Natural killer cell (primary cell): Measurements from ENCODE around the gene SIRPB2. TPM values are rescaled to one million over a fixed set of nuclear protein-coding genes. Genes with fewer than 3 reads are reported as not detected.
"Not testable (repeated sequence)": the region's sequence is repeated elsewhere in the genome, so short reads cannot be mapped to it uniquely, and the experiment has no call there.

Source experiments
- ATAC-seq, 3 donors: fragments of 150-1000 bp in 2 of 3; fragments of 200-7000 bp in 1 of 3; cut with Tn5 transposase; 1 replicate in 1 of 3; 2 replicates in 2 of 3; pipeline ENCODE4 v1.10.0; 2021; ENCODE audit warnings: mild to moderate bottlenecking in 2 of 3, moderate library complexity in 2 of 3
- DNase-seq, 2 donors: peaks; one replicate each; pipeline versions ENCODE4 v3.0.0 to v3.0.0-alpha.2; 2013 to 2021; ENCODE audit warnings: mixed read lengths in 1 of 2
- H3K27ac ChIP-seq: one replicate; pipeline ENCODE4 v1.5.1; 2013; ENCODE audit warnings: mild to moderate bottlenecking, low read length
- H3K27me3 ChIP-seq: one replicate; pipeline ENCODE4 v1.6.1; 2013; ENCODE audit warnings: low read length; ENCODE audit not compliant: control insufficient read depth, insufficient read depth
- H3K36me3 ChIP-seq: one replicate; pipeline ENCODE4 v1.6.1; 2013; ENCODE audit warnings: low read length; ENCODE audit not compliant: control insufficient read depth, insufficient read depth
- H3K4me1 ChIP-seq: one replicate; pipeline ENCODE4 v1.6.1; 2013; ENCODE audit warnings: low read length; ENCODE audit not compliant: control insufficient read depth, insufficient read depth
- H3K4me3 ChIP-seq: one replicate; pipeline ENCODE4 v1.5.1; 2013; ENCODE audit warnings: low read length
- H3K9me3 ChIP-seq: one replicate; pipeline ENCODE4 v1.6.1; 2013; ENCODE audit warnings: low read length; ENCODE audit not compliant: control insufficient read depth, insufficient read depth
- H3K27ac Mint-ChIP-seq, 2 donors: one replicate each; pipeline ENCODE4 v1.8.0; 2022; ENCODE audit warnings: mild to moderate bottlenecking in 2 of 2, mixed read lengths in 2 of 2, moderate library complexity in 1 of 2
- H3K27me3 Mint-ChIP-seq, 2 donors: one replicate each; pipeline ENCODE4 v1.8.0; 2022; ENCODE audit warnings: low read depth in 2 of 2, mixed read lengths in 2 of 2
- H3K36me3 Mint-ChIP-seq: one replicate; pipeline ENCODE4 v1.8.0; 2022; ENCODE audit warnings: mixed read lengths
- H3K4me1 Mint-ChIP-seq, 2 donors: one replicate each; pipeline ENCODE4 v1.8.0; 2022; ENCODE audit warnings: mixed read lengths in 2 of 2
- H3K4me3 Mint-ChIP-seq: one replicate; pipeline ENCODE4 v1.8.0; 2022; ENCODE audit warnings: mild to moderate bottlenecking, moderate library complexity, mixed read lengths
- H3K9me3 Mint-ChIP-seq, 2 donors: one replicate each; pipeline ENCODE4 v1.8.0; 2022; ENCODE audit warnings: mixed read lengths in 2 of 2
- WGBS: methylation state at CpG from one replicate; pipeline ENCODE4 v1.1.7; 2013; ENCODE audit warnings: missing lambda C conversion rate; ENCODE audit not compliant: insufficient coverage; 5-methylcytosine and 5-hydroxymethylcytosine counted together
- intact Hi-C: fragments of 100-400 bp; cut with micrococcal nuclease; formaldehyde crosslinking; loops from one replicate; pipeline ENCODE4 v1.14.2; 2022
- total RNA-seq, 4 donors: library from RNA; stranded (reverse); fragments of 120-200 nt in 1 of 4; gene quantifications; one replicate each; pipeline versions ENCODE4 v1.2.3 to v1.2.4, GENCODE V29; 2013 to 2022
- TF ChIP-seq, protein P1 (sequence below): fragments of 200-600 bp; IDR thresholded peaks from one replicate; pipeline ENCODE4 v1.8.0; 2022; ENCODE audit warnings: antibody characterized with exemption

Gene SIRPB2
- total RNA-seq, 3 donors from 2014 or later (not counting 1 experiment from before 2014, with no cell fraction given), result 1.1 to 2.2 (median 1.5) TPM

DNA sequence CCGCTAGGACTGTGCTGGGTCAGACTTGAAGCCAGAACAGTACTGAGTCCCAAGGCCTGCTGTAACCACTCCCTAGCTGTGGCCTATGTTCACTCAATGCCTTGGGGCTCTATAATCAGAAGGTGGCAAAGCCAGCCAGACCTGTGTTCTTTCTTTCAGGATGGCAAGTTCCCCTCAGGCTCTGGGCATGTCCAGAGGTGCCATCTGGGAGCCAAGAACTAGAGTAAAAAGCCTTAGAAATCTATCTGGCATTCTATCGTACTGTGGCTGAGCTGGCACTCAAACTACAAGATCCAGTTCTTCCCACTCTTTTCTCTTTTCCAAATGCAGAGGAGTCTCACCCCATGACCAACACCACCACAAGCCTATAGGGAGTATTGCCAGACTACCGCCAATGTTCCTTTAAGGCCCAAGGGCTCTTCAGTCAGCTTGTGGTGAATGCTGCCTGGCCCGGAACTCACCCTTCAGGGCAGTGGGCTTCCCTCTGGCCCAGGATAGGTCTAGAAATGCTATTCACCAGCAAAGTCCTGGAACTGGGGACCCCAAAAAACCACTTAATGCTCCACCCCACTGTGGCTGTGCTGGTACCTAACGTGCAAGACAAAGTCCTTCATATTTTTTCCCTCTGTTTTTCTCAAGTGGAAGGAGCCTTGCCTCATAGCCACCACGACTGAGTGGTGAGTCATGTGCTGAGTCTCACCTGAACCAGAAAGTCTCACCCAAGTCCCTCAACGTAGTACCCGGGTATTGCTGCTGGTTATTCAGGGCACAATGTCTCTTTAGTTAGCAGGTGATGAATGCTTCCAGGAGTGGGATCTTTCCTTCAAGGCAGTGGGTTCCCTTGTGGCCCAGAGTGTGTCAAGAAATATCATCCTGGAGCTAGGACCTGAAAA is 8.6 kb upstream of the SIRPB2 start:
- Mint-ChIP-seq H3K9me3 (no peaks in the 10 kb centered on the region), H3K4me3 (no peak overlapping the region), H3K27me3 (peaks cover 33 to 95% of the 10 kb centered on the region in 2 donors), H3K36me3 (peaks cover 17% of the 10 kb centered on the region), H3K4me1 (peaks cover 4 to 6% of the 10 kb centered on the region in 2 donors), H3K27ac (no peak overlapping the region)
- DNase-seq (no peak), ATAC-seq (no peak)
- TF ChIP-seq, protein P1, sequence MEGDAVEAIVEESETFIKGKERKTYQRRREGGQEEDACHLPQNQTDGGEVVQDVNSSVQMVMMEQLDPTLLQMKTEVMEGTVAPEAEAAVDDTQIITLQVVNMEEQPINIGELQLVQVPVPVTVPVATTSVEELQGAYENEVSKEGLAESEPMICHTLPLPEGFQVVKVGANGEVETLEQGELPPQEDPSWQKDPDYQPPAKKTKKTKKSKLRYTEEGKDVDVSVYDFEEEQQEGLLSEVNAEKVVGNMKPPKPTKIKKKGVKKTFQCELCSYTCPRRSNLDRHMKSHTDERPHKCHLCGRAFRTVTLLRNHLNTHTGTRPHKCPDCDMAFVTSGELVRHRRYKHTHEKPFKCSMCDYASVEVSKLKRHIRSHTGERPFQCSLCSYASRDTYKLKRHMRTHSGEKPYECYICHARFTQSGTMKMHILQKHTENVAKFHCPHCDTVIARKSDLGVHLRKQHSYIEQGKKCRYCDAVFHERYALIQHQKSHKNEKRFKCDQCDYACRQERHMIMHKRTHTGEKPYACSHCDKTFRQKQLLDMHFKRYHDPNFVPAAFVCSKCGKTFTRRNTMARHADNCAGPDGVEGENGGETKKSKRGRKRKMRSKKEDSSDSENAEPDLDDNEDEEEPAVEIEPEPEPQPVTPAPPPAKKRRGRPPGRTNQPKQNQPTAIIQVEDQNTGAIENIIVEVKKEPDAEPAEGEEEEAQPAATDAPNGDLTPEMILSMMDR, result no peak
- Histone ChIP-seq H3K27ac (no peak overlapping the region), H3K36me3 (no peaks in the 10 kb centered on the region), H3K27me3 (peaks cover 9% of the 10 kb centered on the region), H3K4me1 (no peaks in the 10 kb centered on the region), H3K4me3 (no peak overlapping the region), H3K9me3 (no peaks in the 10 kb centered on the region)
- intact Hi-C loops, result no loop called here
- WGBS, result 88% methylated on average over 8 of the region's 8 CpGs

DNA sequence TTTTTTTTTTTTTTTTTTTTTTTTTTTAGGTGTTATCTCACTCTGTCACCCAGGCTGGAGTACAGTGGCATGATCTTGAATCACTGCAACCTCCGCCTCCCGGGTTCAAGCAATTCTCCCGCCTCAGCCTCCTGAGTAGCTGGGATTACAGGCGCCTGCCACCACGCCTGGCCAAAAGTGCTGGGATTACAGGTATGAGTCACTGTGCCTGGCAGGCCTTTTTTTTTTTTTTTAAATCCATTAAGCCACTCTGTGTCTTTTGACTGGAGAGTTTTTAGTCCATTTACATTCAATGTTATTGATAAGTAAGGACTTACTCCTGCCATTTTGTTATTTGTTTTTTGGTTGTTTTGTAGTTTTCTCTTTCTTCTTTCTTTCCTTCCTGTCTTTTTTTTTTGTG is 6.2 kb upstream of the SIRPB2 start:
- 93% methylated on average over 5 of the region's 5 CpGs for WGBS
- H3K9me3 ChIP-seq, H3K4me1 ChIP-seq, H3K36me3 Mint-ChIP-seq, ATAC-seq, H3K36me3 ChIP-seq, H3K27me3 ChIP-seq, intact Hi-C loops, H3K27ac Mint-ChIP-seq, H3K27ac ChIP-seq, DNase-seq, H3K9me3 Mint-ChIP-seq, H3K4me3 ChIP-seq, H3K4me1 Mint-ChIP-seq, H3K4me3 Mint-ChIP-seq: not testable (repeated sequence)
- peaks cover 41 to 97% of the 10 kb centered on the region in 2 donors for H3K27me3 Mint-ChIP-seq

DNA sequence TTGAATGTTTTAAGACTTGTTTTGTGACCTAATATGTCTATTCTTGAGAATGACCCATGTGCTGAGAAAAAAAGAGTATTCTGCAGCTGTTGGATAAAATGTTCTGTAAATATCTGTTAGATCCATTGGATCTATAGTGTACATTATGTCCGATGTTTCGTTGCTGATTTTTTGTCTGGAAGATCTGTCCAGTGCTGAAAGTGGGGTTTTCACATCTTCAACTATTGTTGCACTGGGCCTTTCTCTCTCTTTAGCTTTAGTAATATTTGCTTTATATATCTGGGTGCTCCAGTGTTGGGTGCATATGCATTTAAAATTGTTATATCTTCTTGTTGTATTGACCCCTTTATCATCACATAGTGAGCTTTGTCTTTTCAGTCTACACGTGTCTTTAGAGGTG is 5.7 kb upstream of the SIRPB2 start:
- Mint-ChIP-seq H3K9me3 (no peaks in the 10 kb centered on the region), H3K4me1 (no peaks in the 10 kb centered on the region), H3K27me3 (peaks cover 46 to 93% of the 10 kb centered on the region in 2 donors), H3K36me3 (peaks cover 7% of the 10 kb centered on the region), H3K4me3 (no peak overlapping the region), H3K27ac (no peak overlapping the region)
- no peak overlapping the region for H3K27ac ChIP-seq
- no peak for DNase-seq
- no peak for ATAC-seq
- H3K4me3 ChIP-seq, result no peak overlapping the region
- H3K9me3 ChIP-seq, result no peaks in the 10 kb centered on the region
- no peaks in the 10 kb centered on the region for H3K4me1 ChIP-seq
- H3K36me3 ChIP-seq, result no peaks in the 10 kb centered on the region
- H3K27me3 ChIP-seq, result peaks cover 7% of the 10 kb centered on the region
- TF ChIP-seq, protein P1, result no peak
- intact Hi-C loops, result no loop called here
- 97% methylated on average over 2 of the region's 3 CpGs for WGBS

DNA sequence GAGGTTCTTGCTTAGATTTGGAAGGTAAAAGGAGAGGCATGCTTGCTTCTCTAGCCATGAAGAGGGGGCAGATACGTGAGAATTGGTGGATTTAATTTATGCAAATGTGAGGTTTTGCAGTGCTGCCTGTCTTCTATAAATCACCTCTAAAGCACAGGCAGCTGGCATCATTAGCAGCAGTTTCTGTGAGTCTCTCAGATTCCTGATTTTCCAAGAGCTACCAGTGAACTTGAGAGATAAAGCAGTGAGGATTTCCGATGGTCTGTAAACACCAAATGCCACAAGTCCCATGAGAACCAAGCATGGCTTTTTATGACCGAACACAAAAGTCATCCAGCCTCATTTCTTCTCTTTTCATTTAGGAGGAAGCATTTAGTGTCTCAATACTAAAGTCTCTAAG is 3.2 kb upstream of the SIRPB2 start:
- no peak for ATAC-seq
- no peaks in the 10 kb centered on the region for H3K27me3 ChIP-seq
- H3K27ac ChIP-seq, result no peak overlapping the region
- no peak for DNase-seq
- Mint-ChIP-seq H3K36me3 (peaks cover 7% of the 10 kb centered on the region), H3K4me1 (no peaks in the 10 kb centered on the region), H3K4me3 (no peak overlapping the region), H3K27ac (no peak overlapping the region), H3K27me3 (peaks cover 51 to 89% of the 10 kb centered on the region in 2 donors), H3K9me3 (no peaks in the 10 kb centered on the region)
- intact Hi-C loops, result no loop called here
- WGBS, result 12% methylated on average over 3 of the region's 3 CpGs
- no peaks in the 10 kb centered on the region for H3K9me3 ChIP-seq
- H3K4me3 ChIP-seq, result no peak overlapping the region
- TF ChIP-seq, protein P1, result no peak
- no peaks in the 10 kb centered on the region for H3K36me3 ChIP-seq
- H3K4me1 ChIP-seq, result no peaks in the 10 kb centered on the region
